ENCODE results near the gene RBM20. TPM values are rescaled to one million over a fixed set of nuclear protein-coding genes. Genes with fewer than 3 reads are reported as not detected.
A peak's percentile ranks its signal among the peaks of the same experiment; 100 is the strongest.

The RBM20 gene
- total RNA-seq, 3 donors from 2014 or later: 0.03 TPM; not detected in 2

DNA sequence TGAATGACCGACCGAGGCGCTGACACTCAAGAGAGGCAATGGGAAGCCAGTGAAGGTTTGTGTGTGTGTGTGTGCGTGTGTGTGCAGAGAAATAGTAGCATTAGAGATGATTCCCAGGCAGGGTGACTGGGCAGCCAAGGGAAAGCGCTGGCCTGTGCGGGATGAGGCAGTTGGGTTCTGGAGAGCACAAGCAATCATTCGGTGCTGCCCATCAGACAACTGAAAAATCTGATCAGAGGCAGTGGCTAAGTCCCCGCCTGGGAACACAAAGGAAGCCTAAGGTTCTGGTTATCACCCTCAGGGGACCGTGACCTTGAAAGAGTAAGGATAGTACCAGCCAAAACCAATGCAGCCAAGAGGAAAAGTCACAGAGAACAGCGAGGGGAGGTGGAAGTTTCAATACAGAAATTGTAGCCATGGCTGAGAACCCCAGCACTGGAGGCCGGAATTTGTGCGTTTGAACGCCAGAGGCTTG is 226.7 kb downstream of the RBM20 start:
- no peak for ATAC-seq
- Mint-ChIP-seq H3K9me3 (no peaks in the 10 kb centered on the region), H3K36me3 (ENCODE audit: insufficient read depth) (no peaks in the 10 kb centered on the region), H3K27me3 (ENCODE audit: low read depth) (no peaks in the 10 kb centered on the region), H3K4me3 (peak overlapping the region; percentile 98), H3K4me1 (ENCODE audit: low read depth) (peaks cover 72% of the 10 kb centered on the region)
- no peak for DNase-seq

DNA sequence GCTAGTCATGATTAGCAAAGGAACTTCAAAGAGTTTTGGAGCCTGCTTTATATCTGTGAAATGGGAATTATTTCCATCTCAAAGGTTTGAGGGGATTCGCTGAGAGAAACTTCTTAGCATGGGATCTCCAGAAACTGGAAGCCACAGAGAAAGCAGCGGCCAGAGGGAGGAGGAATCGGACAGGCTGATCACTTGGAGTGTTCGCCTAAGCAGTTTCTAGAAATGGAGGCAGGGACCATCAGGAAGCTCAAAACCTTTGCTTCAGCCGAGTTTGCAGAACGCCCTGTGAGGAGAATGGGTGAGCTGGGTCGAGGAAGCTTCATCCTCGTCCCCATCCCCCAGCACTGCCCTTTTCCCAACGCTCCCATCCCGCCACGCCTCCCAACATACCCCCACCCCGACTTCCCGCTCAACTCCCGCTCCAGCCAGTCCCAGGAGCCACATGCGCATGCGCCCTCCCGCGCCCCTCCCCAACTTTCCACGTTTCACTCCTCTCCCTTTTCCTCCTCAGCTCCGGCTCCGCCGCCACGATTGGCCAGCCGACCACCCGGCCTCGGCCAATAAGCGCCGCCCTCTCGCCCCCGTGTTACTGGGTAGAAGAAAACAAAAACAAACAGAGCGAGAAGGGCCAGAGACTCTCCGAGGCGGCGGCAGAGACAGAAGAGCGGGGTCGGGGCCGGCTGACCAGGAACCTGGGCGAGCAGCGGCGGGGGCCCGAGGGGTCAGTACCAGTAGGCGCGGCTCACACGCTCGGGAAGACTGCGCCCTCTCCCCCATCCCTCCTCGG is 227.4 kb downstream of the RBM20 start, which contains the start of gene PDCD4:
Gene PDCD4, plus strand, starts transcription at position 631 of the 787 bp plus-strand sequence. CDS start 4,100 bp downstream, outside the sequence.
- Mint-ChIP-seq H3K9me3 (no peaks in the 10 kb centered on the region), H3K4me1 (ENCODE audit: low read depth) (peaks cover 70% of the 10 kb centered on the region), H3K27me3 (ENCODE audit: low read depth) (no peaks in the 10 kb centered on the region), H3K4me3 (peak within 1 kb of the TSS; percentile 98), H3K36me3 (ENCODE audit: insufficient read depth) (no peaks in the 10 kb centered on the region)
- DNase-seq (peak; percentile 92), ATAC-seq (peak; percentile 79 to 84)

DNA sequence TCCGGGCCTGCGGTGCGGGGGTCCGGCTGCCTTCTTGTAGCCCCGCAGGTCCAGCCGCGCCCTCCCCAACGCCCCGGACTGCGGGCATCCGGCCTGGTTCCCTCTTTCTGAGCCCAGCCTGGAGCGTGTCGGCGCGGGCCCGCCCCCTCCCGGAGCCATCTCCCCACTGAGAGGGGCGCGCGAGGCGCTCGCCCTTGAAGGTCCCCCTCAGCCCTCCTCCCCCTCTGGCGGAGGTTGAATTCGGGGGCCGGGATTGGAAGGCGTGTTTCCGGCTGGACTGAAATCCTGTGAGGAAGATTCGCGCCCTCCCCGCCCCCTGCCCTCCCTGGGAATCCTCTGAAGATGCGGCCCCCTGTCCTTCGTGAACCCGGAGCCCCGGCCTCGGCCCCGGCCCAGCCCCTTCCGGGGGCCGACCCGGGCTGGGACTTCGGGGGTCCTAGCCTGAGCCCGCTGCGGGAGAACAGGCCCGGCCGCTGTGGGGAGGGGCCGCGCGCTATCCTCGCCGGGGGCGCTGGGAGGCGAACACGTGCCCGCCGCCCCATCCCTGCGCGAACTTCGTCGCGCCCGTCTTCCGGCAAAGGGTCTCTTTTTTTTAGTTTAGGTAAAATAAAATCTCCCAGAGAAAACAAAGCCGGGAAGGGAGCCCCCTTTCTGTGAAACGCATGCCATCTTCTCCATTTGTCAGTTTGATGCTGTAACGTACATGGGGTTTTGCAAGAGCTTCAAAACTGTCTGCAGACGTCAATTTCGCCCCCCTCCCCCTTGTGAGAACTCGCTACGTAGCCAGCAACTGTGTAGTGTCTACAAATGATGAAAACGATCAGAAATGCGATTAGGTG is 228.2 kb downstream of the RBM20 start:
- no peaks in the 10 kb centered on the region for H3K27me3 Mint-ChIP-seq (ENCODE audit: low read depth)
- DNase-seq (peak; percentile 75), ATAC-seq (peak; percentile 81 to 82)
- H3K4me1 Mint-ChIP-seq (ENCODE audit: low read depth): peaks cover 65% of the 10 kb centered on the region
- H3K36me3 Mint-ChIP-seq (ENCODE audit: insufficient read depth): no peaks in the 10 kb centered on the region
- H3K4me3 Mint-ChIP-seq: peak overlapping the region; percentile 98
- H3K9me3 Mint-ChIP-seq: no peaks in the 10 kb centered on the region

DNA sequence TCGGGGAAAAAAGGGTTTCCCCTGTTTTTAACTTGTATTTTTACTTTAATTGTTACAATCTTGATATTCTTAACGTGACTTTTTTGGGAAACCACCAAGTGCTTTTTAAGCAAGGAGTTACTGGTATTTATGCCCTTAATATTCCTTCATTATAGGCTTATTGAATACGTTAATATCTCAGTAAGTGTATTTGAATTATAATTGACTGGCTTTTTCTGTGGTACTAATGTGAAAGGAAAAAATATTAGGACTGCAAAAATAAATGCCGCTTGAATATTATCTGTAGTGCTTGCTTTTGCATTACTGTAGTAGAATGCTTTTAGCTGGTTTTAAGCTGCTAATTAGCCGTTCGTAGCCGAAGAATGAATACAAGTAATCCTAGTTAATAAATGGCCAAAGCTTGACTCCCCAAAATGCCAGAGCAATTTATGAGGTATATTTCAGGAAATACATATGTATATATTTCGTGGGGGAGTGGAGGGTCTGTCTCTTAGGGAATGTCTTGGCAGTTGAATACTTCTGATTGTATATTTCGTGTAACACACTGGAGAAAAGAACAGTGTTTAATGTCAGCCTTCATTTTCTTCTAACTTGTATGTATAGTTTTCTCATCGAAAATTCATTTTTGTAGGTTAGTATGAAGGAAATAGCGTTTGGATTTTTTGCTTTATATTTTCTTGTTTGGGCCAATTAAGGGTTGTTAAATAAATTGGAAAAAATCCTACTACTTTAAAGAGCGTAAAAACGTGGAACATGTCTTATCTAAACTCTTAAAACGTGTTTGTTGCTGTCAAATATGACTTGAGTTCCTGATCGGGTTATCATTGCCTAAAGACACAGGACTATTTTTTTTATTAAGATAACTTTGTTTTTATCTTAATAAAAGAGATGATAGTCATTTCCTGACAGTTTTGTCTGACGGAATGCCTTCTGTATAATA is 229.1 kb downstream of the RBM20 start:
- no peaks in the 10 kb centered on the region for H3K9me3 Mint-ChIP-seq
- H3K4me3 Mint-ChIP-seq: peak overlapping the region; percentile 91
- H3K4me1 Mint-ChIP-seq (ENCODE audit: low read depth): peaks cover 64% of the 10 kb centered on the region
- DNase-seq: no peak
- ATAC-seq: no peak
- peaks cover 3% of the 10 kb centered on the region for H3K36me3 Mint-ChIP-seq (ENCODE audit: insufficient read depth)
- H3K27me3 Mint-ChIP-seq (ENCODE audit: low read depth): no peaks in the 10 kb centered on the region

DNA sequence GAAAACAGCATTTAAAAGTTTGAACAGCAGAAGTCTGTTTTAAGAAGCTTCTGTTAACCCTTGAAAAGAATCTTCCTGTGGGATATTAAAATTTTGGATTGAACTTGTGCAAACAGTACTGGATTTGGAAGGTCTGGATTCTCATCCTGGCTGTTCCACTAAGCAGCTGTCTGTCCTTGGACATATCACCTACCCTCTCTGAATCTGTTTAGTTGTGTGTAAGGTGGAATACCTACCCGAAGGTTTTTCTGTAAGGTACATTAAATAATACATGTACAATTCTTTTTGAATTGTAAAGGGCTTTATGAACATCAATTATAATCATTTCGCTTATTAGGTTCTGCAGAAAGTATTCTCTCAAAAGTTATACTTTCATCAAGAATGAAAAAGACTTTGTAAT is 229.8 kb downstream of the RBM20 start:
- H3K9me3 Mint-ChIP-seq: no peaks in the 10 kb centered on the region
- H3K36me3 Mint-ChIP-seq (ENCODE audit: insufficient read depth): peaks cover 7% of the 10 kb centered on the region
- H3K4me3 Mint-ChIP-seq: peak overlapping the region; percentile 80
- H3K4me1 Mint-ChIP-seq (ENCODE audit: low read depth): peaks cover 64% of the 10 kb centered on the region
- no peaks in the 10 kb centered on the region for H3K27me3 Mint-ChIP-seq (ENCODE audit: low read depth)
- no peak for ATAC-seq
- DNase-seq: no peak

DNA sequence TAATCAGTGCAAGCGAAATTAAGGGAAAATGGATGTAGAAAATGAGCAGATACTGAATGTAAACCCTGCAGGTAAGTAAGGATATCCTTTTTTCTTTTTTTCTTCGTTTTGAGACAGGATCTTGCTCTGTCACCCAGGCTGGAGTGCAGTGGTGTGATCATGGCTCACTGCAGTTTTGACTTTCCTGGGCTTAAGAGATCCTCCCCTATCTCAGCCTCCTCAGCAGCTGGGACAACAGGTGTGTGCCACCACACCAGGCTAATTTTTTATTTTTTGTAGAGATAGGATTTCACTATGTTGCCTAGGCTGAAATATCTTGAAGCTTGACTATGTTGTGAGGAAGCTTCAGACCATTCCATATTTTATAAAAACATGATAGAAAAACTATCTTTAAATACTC is 231.9 kb downstream of the RBM20 start:
- ATAC-seq (no peak), DNase-seq (no peak)
- no peaks in the 10 kb centered on the region for H3K27me3 Mint-ChIP-seq (ENCODE audit: low read depth)
- no peak overlapping the region for H3K4me3 Mint-ChIP-seq
- H3K4me1 Mint-ChIP-seq (ENCODE audit: low read depth): peaks cover 62% of the 10 kb centered on the region
- H3K36me3 Mint-ChIP-seq (ENCODE audit: insufficient read depth): peaks cover 11% of the 10 kb centered on the region
- no peaks in the 10 kb centered on the region for H3K9me3 Mint-ChIP-seq

DNA sequence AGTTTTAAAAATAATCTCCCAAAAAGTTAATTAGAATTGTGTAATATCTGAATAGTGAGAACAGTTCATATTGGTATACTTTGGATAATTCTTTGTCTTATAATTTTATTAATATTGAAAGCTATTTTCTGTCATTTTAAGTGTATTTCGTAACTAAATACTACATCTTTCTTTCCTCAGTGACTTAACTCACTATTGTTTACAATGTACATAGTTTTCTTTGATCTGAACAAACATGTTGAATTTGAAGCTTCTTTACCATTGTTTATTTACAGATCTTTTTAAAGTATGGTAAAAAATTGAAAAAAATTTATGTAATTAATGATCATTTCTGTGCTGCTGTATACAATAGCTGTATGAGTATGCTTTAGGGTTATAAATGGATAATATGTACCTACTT is 232.7 kb downstream of the RBM20 start:
- no peaks in the 10 kb centered on the region for H3K9me3 Mint-ChIP-seq
- no peaks in the 10 kb centered on the region for H3K27me3 Mint-ChIP-seq (ENCODE audit: low read depth)

DNA sequence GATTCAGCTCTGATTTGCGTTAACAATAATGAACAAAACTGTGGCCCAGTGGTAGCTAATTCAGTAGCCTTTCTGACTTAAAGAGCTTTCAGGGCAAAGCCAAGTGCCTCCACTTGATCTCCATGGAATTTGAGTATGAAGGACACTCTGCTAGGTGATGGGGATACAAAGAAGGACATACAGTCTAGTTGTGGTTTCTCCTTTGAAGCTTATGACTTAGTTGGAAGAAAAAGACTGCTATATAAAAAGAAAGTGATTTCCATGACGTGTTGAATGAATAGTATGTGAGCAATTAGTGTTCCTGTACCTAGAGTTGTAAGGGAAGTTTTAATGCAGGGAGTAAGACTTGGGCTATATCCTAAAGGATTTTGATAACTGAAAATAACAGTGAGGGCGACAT is 235.9 kb downstream of the RBM20 start:
- Mint-ChIP-seq H3K27me3 (ENCODE audit: low read depth) (no peaks in the 10 kb centered on the region), H3K4me1 (ENCODE audit: low read depth) (peaks cover 79% of the 10 kb centered on the region), H3K36me3 (ENCODE audit: insufficient read depth) (peaks cover 32% of the 10 kb centered on the region), H3K4me3 (peak overlapping the region; percentile 6), H3K9me3 (no peaks in the 10 kb centered on the region)
- ATAC-seq (peak; percentile 53 to 70), DNase-seq (no peak)

More for the DNA sequence above, 232.7 kb downstream of the RBM20 start:
- Mint-ChIP-seq H3K4me3 (no peak overlapping the region), H3K4me1 (ENCODE audit: low read depth) (peaks cover 64% of the 10 kb centered on the region), H3K36me3 (ENCODE audit: insufficient read depth) (peaks cover 15% of the 10 kb centered on the region)
- ATAC-seq (no peak), DNase-seq (no peak)

DNA sequence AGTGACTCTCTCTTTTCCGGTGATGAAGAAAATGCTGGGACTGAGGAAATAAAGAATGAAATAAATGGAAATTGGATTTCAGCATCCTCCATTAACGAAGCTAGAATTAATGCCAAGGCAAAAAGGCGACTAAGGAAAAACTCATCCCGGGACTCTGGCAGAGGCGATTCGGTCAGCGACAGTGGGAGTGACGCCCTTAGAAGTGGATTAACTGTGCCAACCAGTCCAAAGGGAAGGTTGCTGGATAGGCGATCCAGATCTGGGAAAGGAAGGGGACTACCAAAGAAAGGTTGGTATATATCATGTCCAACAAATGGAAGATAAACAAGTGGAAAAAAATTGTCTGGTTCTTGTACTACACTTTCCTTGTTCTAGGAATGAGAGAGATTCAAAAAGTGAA is 237.1 kb downstream of the RBM20 start:
- no peak for DNase-seq
- no peak for ATAC-seq
- Mint-ChIP-seq H3K4me1 (ENCODE audit: low read depth) (peaks cover 78% of the 10 kb centered on the region), H3K36me3 (ENCODE audit: insufficient read depth) (peaks cover 37% of the 10 kb centered on the region), H3K9me3 (no peaks in the 10 kb centered on the region), H3K4me3 (no peak overlapping the region), H3K27me3 (ENCODE audit: low read depth) (no peaks in the 10 kb centered on the region)

DNA sequence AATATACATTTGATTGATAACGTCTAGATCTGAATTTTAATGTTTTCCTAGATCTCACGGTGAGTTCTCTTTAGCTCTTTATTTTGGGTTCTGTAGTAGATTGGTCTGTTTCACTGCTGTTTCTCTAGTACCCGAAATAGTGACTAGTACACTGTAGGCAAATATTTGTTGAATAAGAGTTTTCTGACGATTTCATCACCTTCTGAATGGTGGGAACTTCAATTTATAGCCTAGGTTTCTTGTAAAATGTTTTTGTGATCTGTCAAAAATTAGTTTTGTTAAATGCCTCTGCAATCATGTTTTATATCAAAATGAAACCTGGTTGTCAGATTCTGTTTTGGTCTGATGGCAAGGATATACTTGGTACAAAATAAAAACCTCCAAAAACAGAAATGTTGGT is 237.8 kb downstream of the RBM20 start:
- ATAC-seq: no peak
- H3K9me3 Mint-ChIP-seq: no peaks in the 10 kb centered on the region
- no peaks in the 10 kb centered on the region for H3K27me3 Mint-ChIP-seq (ENCODE audit: low read depth)
- no peak for DNase-seq
- peak overlapping the region; percentile 22 for H3K4me3 Mint-ChIP-seq
- peaks cover 38% of the 10 kb centered on the region for H3K36me3 Mint-ChIP-seq (ENCODE audit: insufficient read depth)
- H3K4me1 Mint-ChIP-seq (ENCODE audit: low read depth): peaks cover 79% of the 10 kb centered on the region

DNA sequence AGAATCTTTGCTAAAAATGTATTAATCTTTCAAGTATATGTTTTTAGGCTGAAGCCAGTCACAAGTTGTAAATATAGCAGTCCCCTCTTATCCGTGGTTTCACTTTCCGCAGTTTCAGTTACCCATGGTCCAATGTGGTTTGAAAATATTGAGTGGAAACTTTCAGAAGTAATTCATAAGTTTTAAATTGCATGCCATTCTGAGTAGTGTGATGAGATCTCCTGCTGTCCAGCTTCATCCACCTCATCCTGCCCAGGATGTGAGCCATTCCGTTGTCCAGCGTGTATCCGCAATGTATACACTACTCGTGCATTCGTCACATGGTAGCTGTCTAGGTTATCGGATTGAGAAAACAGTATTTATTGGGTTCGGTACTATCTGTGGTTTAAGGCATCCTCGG is 239.8 kb downstream of the RBM20 start:
- Mint-ChIP-seq H3K4me1 (ENCODE audit: low read depth) (peaks cover 71% of the 10 kb centered on the region), H3K36me3 (ENCODE audit: insufficient read depth) (peaks cover 40% of the 10 kb centered on the region), H3K27me3 (ENCODE audit: low read depth) (no peaks in the 10 kb centered on the region), H3K9me3 (no peaks in the 10 kb centered on the region), H3K4me3 (peak overlapping the region; percentile 69)
- DNase-seq (no peak), ATAC-seq (peak in 1 of 2 donors; percentile 13)

DNA sequence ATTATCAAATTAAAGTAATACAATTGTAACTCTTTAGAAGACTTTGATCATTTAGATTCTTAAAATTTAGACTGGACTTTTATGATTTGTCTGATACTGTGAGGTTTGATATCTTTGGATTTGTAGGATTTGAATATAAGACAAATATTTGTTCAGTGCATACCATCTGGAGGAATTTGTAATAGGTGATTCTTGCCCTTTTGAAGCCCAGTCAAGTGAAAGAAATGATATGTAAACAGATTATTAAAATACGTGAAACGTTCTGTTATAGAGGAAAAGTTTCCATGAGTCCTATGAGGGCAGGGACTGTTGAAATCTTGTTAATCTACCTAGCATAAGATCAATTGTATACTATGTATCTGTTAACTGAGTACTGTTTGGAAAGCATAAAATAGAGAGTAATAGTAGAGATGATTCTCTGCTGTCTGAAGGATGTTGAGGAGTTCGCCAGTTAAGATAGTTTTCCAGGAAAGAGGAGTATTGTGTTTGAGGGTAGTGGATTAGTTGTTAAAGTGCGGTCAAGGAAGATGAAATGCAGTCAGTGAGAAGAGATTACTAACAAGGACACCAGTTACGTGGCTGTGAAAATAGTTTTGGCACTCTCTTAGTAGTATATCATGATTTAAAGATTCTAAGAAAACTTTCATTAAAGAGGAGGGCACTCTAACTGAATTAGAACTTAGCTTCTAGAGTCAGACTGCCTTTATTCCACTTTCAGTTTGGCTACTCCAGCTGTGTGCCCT is 242.0 kb downstream of the RBM20 start:
- Mint-ChIP-seq H3K4me1 (ENCODE audit: low read depth) (peaks cover 61% of the 10 kb centered on the region), H3K4me3 (peak overlapping the region; percentile 14), H3K9me3 (no peaks in the 10 kb centered on the region), H3K36me3 (ENCODE audit: insufficient read depth) (peaks cover 44% of the 10 kb centered on the region), H3K27me3 (ENCODE audit: low read depth) (no peaks in the 10 kb centered on the region)
- no peak for DNase-seq
- ATAC-seq: peak in 1 of 2 donors; percentile 39

DNA sequence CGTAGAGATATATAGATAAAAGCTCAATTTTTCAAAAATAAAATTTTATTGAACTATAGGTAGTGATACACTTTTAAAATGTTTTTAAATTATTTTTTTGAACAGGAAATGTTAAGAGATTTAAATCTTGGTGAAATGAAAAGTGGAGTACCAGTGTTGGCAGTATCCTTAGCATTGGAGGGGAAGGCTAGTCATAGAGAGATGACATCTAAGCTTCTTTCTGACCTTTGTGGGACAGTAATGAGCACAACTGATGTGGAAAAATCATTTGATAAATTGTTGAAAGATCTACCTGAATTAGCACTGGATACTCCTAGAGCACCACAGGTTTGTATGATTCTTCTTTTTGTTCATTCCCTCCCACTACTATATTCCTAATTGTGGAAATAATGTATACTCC is 243.4 kb downstream of the RBM20 start:
- Mint-ChIP-seq H3K36me3 (ENCODE audit: insufficient read depth) (peaks cover 43% of the 10 kb centered on the region), H3K4me1 (ENCODE audit: low read depth) (peaks cover 56% of the 10 kb centered on the region), H3K9me3 (no peaks in the 10 kb centered on the region), H3K27me3 (ENCODE audit: low read depth) (no peaks in the 10 kb centered on the region), H3K4me3 (no peak overlapping the region)
- ATAC-seq: no peak
- DNase-seq: no peak

Data from activated T-cell treated with anti-CD3 and anti-CD28 coated beads, Interleukin-2, amount 50 U/mL, for 4 hours (primary cell).